GM08714 (cell line): Measurements from ENCODE around the gene GRID1.

Source experiments
- H3K4me3 ChIP-seq: fragments of 200-500 bp; sonication (Bioruptor generic); 2 replicates; pipeline ENCODE4 v1.5.1; 2014; ENCODE audit warnings: mild to moderate bottlenecking, low read length, inconsistent platforms
- ZNF274 ChIP-seq: IDR thresholded peaks from 2 replicates; pipeline ENCODE4 v1.6.1; 2012; ENCODE audit warnings: mild to moderate bottlenecking, low read depth, low read length

The GRID1 gene

DNA sequence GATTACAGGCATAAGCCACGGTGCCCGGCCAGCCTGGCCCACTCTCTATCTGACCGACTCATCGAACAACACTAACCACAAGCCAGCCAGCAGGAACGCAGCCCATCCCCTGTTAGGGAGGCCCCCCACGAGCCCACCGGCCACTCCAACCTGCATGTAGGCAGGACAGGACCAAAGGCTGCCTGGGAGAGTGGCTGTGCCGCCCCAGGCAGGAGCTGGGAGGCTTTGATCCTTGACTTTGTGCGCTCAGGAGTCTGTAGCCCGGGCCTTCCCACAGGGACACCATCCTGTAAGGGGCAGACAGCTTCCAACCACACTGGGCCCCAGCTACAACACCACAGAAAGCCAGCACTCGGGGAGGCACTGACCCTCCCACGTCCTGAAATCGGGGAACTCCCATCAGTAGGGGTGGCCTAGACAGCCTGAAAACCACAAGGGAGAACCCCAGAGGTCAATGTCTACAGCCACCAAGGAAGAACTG, 29.4 kb downstream of the GRID1 start:
- no peak overlapping the region for H3K4me3 ChIP-seq
- TF ChIP-seq ZNF274, result no peak

- H3K4me3 ChIP-seq, result no peak overlapping the region
- no peak for TF ChIP-seq ZNF274
These were observed 30.3 kb downstream of the GRID1 start for GRCh38 chr10:86336341-86336740.

DNA sequence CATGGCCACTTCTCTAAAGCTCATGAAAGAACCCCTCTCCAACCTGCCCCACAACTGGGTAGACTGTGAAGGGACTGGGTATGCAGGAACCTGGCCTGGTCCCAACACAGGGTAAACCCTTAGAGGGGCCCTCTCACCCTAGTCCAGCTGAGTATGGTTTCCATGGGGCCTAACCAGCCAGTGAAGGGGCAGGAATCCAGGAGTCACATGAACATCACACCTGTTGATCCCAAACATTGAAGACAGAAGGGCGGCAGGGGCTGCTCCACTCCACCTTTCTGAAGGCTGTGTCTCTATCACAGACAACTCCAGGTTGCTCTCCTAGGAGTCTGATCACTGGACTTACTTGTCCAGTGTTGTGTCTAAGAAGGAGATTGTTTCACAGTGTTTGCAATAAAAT, 30.8 kb downstream of the GRID1 start:
- no peak overlapping the region for H3K4me3 ChIP-seq

DNA sequence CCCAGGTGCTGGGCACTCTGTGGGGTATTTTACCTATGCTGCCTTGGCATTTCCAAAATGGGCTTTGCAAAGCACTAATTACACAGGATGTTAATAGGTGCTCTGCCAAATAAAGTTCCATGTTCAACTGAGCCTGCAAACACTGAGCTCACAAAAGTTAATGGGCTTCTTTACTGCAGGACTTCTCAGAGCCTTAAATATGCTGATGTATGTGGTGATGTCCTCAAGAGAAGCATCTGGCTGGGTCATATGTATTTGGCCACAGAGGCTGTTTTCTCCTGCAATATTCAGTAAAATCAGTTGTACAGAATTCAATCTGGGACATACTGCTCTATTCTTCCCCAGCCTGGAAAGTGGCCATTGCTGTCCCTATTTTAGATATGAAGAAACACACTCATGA, 31.3 kb downstream of the GRID1 start:
- no peak overlapping the region for H3K4me3 ChIP-seq
- no peak for TF ChIP-seq ZNF274

More for the DNA sequence above, 30.8 kb downstream of the GRID1 start:
- TF ChIP-seq ZNF274, result no peak

DNA sequence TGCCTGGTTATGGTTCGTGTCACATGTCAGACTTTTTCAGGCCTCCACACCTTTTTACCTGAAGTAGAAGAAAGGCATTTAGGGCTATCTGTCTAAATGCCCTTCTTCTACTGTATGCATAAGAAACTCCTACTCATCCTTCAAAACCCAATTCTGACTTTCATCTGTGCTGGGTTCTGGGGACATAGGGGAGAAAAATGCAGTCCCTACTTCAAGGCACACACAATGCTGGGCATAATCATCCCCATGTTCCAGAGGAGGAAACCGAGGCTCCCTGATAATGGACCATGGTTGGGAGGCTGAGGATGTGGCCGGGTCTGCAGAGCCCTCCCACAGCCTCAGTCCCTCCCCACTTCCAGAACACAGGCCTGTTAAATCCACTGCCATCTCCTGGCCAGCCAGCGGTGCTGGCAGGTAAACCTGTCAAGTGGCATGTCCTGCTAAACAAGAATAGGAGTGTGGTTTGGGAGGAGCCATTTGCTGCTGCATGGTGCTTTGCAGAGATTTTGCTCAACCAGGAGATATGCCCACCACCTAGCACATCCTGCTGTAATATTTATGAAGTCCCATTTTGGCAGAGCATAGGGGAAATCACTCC, 32.0 kb downstream of the GRID1 start:
- TF ChIP-seq ZNF274, result no peak
- H3K4me3 ChIP-seq, result no peak overlapping the region

GRCh38 chr10:86333826-86334487, 32.6 kb downstream of the GRID1 start:
- H3K4me3 ChIP-seq, result no peak overlapping the region
- TF ChIP-seq ZNF274, result no peak

DNA sequence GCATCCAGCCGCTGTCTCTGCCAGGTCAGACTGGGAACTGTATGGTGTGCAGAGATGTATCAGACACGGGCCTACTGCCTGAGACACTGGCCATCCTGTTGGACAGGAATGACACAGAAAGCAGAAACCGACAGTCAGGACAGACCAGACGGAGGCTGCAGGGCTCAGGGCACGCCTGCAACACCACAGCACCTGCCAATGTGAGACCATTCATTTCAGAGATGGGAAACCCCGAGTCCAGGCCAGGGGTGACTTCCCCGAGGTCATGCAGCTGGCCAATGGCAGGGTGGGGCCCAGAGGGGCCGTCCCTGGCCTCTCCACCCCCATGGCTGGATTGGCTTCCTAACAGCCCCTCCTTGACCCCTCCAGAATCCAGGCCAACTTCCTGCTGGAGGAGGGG, 34.7 kb downstream of the GRID1 start:
- no peak for TF ChIP-seq ZNF274
- no peak overlapping the region for H3K4me3 ChIP-seq

- no peak for TF ChIP-seq ZNF274
These were observed 35.5 kb downstream of the GRID1 start for GRCh38 chr10:86330778-86331763.

GRCh38 chr10:86329896-86330680, 36.5 kb downstream of the GRID1 start:
- no peak overlapping the region for H3K4me3 ChIP-seq
- no peak for TF ChIP-seq ZNF274

More at GRCh38 chr10:86330778-86331763, 35.5 kb downstream of the GRID1 start:
- no peak overlapping the region for H3K4me3 ChIP-seq

GRCh38 chr10:86329093-86329710, 37.4 kb downstream of the GRID1 start:
- H3K4me3 ChIP-seq, result no peak overlapping the region
- no peak for TF ChIP-seq ZNF274

- no peak for TF ChIP-seq ZNF274
- no peak overlapping the region for H3K4me3 ChIP-seq
These were observed 38.5 kb downstream of the GRID1 start for GRCh38 chr10:86327954-86328725.

- no peak overlapping the region for H3K4me3 ChIP-seq
- TF ChIP-seq ZNF274, result no peak
These were observed 41.4 kb downstream of the GRID1 start for GRCh38 chr10:86325158-86325557.

DNA sequence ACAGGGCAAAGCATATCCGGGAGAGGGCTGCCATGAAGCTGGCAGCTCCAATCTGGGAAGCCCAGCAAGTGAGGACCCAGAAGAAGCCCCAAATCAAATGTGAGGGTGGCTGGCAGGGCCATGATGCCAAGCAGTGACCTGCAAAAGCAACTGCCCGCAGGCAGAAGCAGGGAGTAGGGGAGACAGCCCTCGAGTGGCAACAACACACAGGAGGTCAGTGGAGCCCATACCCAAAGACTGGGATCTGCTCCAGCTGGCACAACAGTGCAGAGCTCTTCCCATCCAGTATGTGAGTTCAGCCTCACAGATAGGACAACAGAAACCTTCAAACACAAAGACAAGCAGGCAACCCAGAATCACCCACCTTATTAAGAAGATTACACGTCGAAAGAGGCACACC, 45.0 kb downstream of the GRID1 start:
- no peak overlapping the region for H3K4me3 ChIP-seq
- no peak for TF ChIP-seq ZNF274
